Panc1 (cell line): ENCODE measurements around the gene WNK2. TPM values are rescaled to one million over a fixed set of nuclear protein-coding genes. Genes with fewer than 3 reads are reported as not detected.

ENCODE experiments used
- ATAC-seq: fragments of 200-7000 bp; cut with Tn5 transposase; 2 replicates; pipeline ENCODE4 v1.9.1; 2020; ENCODE audit warnings: mild to moderate bottlenecking, moderate library complexity
- BruUV-seq: library from RNA; stranded (reverse); fragments of 400-500 nt; replicated peaks from 2 replicates; lab custom pipeline; 2021; lab: Mats Ljungman, UMichigan
- CTCF ChIA-PET: fragments of 300-600 bp; sonication (Branson Sonifier 250); formaldehyde crosslinking; loops from one replicate; lab custom pipeline; 2022; ENCODE audit warnings: antibody characterized with exemption; lab: Charles Lee
- POLR2A ChIA-PET: fragments of 300-600 bp; sonication (Branson Sonifier 250); formaldehyde crosslinking; loops from one replicate; lab custom pipeline; 2022; ENCODE audit warnings: antibody characterized with exemption; lab: Charles Lee
- DNase-seq: peaks from one replicate; pipeline ENCODE4 v3.0.0-alpha.2; 2010; ENCODE audit warnings: low read depth, low spot score
- H3K27ac ChIP-seq: 2 replicates; pipeline ENCODE4 v1.5.1; 2011; ENCODE audit warnings: mild to moderate bottlenecking, low read length, inconsistent platforms
- H3K27me3 ChIP-seq: fragments of 200-500 bp; sonication (Bioruptor generic); 2 replicates; pipeline ENCODE4 v1.6.0; 2014; ENCODE audit warnings: low read length, inconsistent platforms; ENCODE audit not compliant: control insufficient read depth, insufficient read depth
- H3K36me3 ChIP-seq: fragments of 200-500 bp; sonication (Bioruptor generic); 2 replicates; pipeline ENCODE4 v1.5.1; 2014; ENCODE audit warnings: inconsistent platforms, mild to moderate bottlenecking, low read length, moderate library complexity; ENCODE audit not compliant: control insufficient read depth, insufficient read depth
- H3K4me1 ChIP-seq: 2 replicates; pipeline ENCODE4 v1.5.1; 2011; ENCODE audit warnings: inconsistent platforms, mild to moderate bottlenecking, low read length, moderate library complexity; ENCODE audit not compliant: control insufficient read depth, insufficient read depth
- H3K4me3 ChIP-seq, 2 experiments: 2 replicates each; pipeline ENCODE4 v1.5.1; 2011 to 2012; ENCODE audit warnings: low read depth in 2 of 2, low read length in 2 of 2, mild to moderate bottlenecking in 2 of 2, inconsistent platforms in 1 of 2, moderate library complexity in 1 of 2
- H3K9me3 ChIP-seq: fragments of 200-500 bp; sonication (Bioruptor generic); 2 replicates; pipeline ENCODE4 v1.5.1; 2014; ENCODE audit warnings: low read depth, mild to moderate bottlenecking, inconsistent platforms, low read length, moderate library complexity; ENCODE audit not compliant: control insufficient read depth, insufficient read depth
- POLR2AphosphoS5 ChIP-seq: IDR thresholded peaks from 2 replicates; pipeline ENCODE4 v1.6.1; 2012; ENCODE audit warnings: mild to moderate bottlenecking, low read depth, low read length, moderate library complexity
- SIN3A ChIP-seq: IDR thresholded peaks from 2 replicates; pipeline ENCODE4 v1.6.1; 2012; ENCODE audit warnings: low read depth, mild to moderate bottlenecking, low read length, moderate library complexity, borderline replicate concordance; ENCODE audit not compliant: insufficient read depth
- TCF7L2 ChIP-seq: IDR thresholded peaks from 2 replicates; pipeline ENCODE4 v1.6.1; 2011; ENCODE audit warnings: mild to moderate bottlenecking, low read depth, low read length, inconsistent platforms
- in situ Hi-C: cut with HindIII; loops from 2 replicates; pipeline ENCODE4 v1.10.0; 2016; ENCODE audit warnings: low sequenced_read_pairs, low pct_unique_long_range_greater_than_20kb
- intact Hi-C: fragments of 100-400 bp; cut with micrococcal nuclease; formaldehyde crosslinking; loops from one replicate; pipeline ENCODE4 v1.10.0; 2022; ENCODE audit not compliant: unreplicated experiment
- total RNA-seq: library from RNA; stranded (reverse); gene quantifications from one replicate; pipeline ENCODE4 v1.2.1, GENCODE V29; 2021; ENCODE audit not compliant: unreplicated experiment
- TF ChIP-seq, protein P1 (sequence below), 2 experiments: IDR thresholded peaks; 2 replicates each; pipeline ENCODE4 v1.6.1; 2011 to 2012; ENCODE audit warnings: low read depth in 2 of 2, control low read depth in 1 of 2, low read length in 1 of 2, mild to moderate bottlenecking in 1 of 2, moderate library complexity in 1 of 2; ENCODE audit not compliant: insufficient read depth in 1 of 2
- TF ChIP-seq, protein P2 (sequence below): fragments of 450-650 bp; IDR thresholded peaks from 2 replicates; pipeline ENCODE4 v1.5.1; 2017; ENCODE audit warnings: mild to moderate bottlenecking

The WNK2 gene
- total RNA-seq, 1 experiment from 2014 or later: 13.7 TPM

DNA sequence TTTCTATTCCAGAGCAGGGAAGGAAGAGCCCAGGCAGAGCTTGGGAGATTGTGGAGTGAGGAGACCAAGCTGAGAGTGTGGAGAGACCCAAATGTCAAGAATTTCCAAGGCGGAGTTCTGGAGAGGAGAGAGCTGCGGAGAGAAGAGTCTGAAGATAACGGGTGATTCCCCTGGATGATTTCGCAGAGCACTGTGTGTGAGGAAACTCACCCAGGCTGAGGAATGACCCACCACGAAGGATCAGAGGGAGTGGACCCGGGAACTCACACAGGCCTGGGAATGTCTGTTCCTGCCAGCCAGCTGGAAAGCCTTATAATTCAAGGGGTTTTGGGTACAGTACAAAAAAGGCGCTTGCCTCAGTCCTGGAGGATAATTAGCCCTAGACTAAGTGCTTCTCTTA lies 94.2 kb downstream of the WNK2 start:
- intact Hi-C loops: no loop called here
- H3K9me3 ChIP-seq: no peaks in the 10 kb centered on the region
- no peak overlapping the region for H3K4me3 ChIP-seq
- ATAC-seq (no peak), DNase-seq (no peak)
- ChIA-PET CTCF (no interaction called here), POLR2A (no interaction called here)
- no peaks in the 10 kb centered on the region for H3K27me3 ChIP-seq
- TF ChIP-seq, protein P1, sequence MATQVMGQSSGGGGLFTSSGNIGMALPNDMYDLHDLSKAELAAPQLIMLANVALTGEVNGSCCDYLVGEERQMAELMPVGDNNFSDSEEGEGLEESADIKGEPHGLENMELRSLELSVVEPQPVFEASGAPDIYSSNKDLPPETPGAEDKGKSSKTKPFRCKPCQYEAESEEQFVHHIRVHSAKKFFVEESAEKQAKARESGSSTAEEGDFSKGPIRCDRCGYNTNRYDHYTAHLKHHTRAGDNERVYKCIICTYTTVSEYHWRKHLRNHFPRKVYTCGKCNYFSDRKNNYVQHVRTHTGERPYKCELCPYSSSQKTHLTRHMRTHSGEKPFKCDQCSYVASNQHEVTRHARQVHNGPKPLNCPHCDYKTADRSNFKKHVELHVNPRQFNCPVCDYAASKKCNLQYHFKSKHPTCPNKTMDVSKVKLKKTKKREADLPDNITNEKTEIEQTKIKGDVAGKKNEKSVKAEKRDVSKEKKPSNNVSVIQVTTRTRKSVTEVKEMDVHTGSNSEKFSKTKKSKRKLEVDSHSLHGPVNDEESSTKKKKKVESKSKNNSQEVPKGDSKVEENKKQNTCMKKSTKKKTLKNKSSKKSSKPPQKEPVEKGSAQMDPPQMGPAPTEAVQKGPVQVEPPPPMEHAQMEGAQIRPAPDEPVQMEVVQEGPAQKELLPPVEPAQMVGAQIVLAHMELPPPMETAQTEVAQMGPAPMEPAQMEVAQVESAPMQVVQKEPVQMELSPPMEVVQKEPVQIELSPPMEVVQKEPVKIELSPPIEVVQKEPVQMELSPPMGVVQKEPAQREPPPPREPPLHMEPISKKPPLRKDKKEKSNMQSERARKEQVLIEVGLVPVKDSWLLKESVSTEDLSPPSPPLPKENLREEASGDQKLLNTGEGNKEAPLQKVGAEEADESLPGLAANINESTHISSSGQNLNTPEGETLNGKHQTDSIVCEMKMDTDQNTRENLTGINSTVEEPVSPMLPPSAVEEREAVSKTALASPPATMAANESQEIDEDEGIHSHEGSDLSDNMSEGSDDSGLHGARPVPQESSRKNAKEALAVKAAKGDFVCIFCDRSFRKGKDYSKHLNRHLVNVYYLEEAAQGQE (IDR thresholded peaks at IDR 0.05; ENCODE audit: insufficient read depth in 1 of 2, low read depth in 2 of 2, low read length in 1 of 2): no peak
- TF ChIP-seq SIN3A: no peak
- TF ChIP-seq, protein P2, sequence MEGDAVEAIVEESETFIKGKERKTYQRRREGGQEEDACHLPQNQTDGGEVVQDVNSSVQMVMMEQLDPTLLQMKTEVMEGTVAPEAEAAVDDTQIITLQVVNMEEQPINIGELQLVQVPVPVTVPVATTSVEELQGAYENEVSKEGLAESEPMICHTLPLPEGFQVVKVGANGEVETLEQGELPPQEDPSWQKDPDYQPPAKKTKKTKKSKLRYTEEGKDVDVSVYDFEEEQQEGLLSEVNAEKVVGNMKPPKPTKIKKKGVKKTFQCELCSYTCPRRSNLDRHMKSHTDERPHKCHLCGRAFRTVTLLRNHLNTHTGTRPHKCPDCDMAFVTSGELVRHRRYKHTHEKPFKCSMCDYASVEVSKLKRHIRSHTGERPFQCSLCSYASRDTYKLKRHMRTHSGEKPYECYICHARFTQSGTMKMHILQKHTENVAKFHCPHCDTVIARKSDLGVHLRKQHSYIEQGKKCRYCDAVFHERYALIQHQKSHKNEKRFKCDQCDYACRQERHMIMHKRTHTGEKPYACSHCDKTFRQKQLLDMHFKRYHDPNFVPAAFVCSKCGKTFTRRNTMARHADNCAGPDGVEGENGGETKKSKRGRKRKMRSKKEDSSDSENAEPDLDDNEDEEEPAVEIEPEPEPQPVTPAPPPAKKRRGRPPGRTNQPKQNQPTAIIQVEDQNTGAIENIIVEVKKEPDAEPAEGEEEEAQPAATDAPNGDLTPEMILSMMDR: no peak
- no TSS peak for BruUV-seq
- no peak overlapping the region for H3K27ac ChIP-seq
- H3K36me3 ChIP-seq: no peaks in the 10 kb centered on the region
- in situ Hi-C loops: no loop called here
- no peaks in the 10 kb centered on the region for H3K4me1 ChIP-seq

DNA sequence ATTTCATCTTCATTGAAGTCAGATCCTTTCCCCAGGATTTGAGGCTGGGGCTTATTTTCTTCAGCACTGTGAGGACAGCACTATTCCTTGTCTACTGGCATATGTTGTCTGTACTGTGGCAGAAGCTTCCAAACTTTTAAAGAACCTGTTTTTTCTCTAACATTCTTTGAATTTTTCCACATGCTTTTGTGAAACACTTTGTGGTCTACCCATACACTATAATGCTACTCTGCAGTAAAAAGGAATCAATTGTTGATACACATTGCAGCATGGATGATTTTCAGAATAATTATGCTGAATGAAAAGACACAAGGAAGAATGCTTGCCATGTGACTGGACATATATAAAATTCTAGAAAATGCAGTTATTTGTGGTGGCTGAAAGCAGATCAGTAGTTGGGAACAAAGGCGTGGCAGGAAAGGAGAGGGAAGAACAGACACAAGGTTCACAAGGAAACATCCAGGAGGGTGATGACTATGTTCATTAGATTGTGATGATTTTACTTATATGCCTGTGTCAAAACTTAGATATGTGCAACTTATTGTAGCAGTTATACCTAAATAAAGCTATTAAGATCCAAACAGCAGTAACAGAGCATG lies 96.8 kb downstream of the WNK2 start:
- intact Hi-C loops: no loop called here
- no peak for DNase-seq
- no TSS peak for BruUV-seq

More for the DNA sequence above, 96.8 kb downstream of the WNK2 start:
- Histone ChIP-seq H3K4me3 (no peak overlapping the region), H3K36me3 (no peaks in the 10 kb centered on the region), H3K27ac (no peak overlapping the region), H3K27me3 (no peaks in the 10 kb centered on the region), H3K9me3 (no peaks in the 10 kb centered on the region), H3K4me1 (no peaks in the 10 kb centered on the region)
- in situ Hi-C loops: no loop called here
- no peak for ATAC-seq
- ChIA-PET CTCF (no interaction called here), POLR2A (interaction anchor here (0.6 kb wide), 1 partner anchor 168 kb away, joined by 3 read pairs; no protein-coding TSS in a partner anchor)
- TF ChIP-seq POLR2AphosphoS5 (no peak), SIN3A (no peak), TCF7L2 (no peak)
- TF ChIP-seq, protein P1 (IDR thresholded peaks at IDR 0.05; ENCODE audit: insufficient read depth in 1 of 2, low read depth in 2 of 2, low read length in 1 of 2): no peak
- TF ChIP-seq, protein P2: no peak
